PC-9 (cell line): ENCODE measurements around the gene ATP11C.

Source experiments
- EZH2 ChIP-seq: fragments of 200-600 bp; sonication (generic); IDR thresholded peaks from 2 replicates; pipeline ENCODE4 v1.8.0; 2017; ENCODE audit warnings: antibody characterized with exemption, low read depth
- TF ChIP-seq, protein P1 (sequence below): fragments of 200-600 bp; sonication (generic); conservative IDR thresholded peaks from 2 replicates; pipeline ENCODE4 v1.6.1; 2017; ENCODE audit warnings: mixed run types, antibody characterized with exemption, mild to moderate bottlenecking, moderate library complexity

DNA sequence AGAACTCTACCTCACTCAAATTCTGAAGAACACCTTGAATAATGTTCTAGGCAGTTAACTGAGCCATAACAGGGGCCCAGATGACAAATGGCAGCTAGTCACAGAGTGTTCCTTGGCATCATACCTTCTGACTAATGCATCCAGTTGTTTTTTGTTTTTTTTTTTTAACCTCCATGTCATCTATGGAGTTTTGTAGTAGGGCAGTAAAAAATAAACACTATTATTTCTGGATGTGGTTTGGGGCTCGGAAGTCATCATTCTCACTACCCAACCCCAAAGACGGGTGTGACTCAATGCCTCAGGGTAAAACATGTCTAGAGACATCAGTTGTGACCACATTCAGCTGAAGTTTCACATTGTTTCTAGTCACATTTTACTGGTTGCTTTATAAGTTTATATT, 193.7 kb downstream of the ATP11C start:
- TF ChIP-seq, protein P1, sequence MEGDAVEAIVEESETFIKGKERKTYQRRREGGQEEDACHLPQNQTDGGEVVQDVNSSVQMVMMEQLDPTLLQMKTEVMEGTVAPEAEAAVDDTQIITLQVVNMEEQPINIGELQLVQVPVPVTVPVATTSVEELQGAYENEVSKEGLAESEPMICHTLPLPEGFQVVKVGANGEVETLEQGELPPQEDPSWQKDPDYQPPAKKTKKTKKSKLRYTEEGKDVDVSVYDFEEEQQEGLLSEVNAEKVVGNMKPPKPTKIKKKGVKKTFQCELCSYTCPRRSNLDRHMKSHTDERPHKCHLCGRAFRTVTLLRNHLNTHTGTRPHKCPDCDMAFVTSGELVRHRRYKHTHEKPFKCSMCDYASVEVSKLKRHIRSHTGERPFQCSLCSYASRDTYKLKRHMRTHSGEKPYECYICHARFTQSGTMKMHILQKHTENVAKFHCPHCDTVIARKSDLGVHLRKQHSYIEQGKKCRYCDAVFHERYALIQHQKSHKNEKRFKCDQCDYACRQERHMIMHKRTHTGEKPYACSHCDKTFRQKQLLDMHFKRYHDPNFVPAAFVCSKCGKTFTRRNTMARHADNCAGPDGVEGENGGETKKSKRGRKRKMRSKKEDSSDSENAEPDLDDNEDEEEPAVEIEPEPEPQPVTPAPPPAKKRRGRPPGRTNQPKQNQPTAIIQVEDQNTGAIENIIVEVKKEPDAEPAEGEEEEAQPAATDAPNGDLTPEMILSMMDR: no peak
- no peak for TF ChIP-seq EZH2
